ENCODE results near the gene VIL1.
A peak's percentile ranks its signal among the peaks of the same experiment; 100 is the strongest.

DNA sequence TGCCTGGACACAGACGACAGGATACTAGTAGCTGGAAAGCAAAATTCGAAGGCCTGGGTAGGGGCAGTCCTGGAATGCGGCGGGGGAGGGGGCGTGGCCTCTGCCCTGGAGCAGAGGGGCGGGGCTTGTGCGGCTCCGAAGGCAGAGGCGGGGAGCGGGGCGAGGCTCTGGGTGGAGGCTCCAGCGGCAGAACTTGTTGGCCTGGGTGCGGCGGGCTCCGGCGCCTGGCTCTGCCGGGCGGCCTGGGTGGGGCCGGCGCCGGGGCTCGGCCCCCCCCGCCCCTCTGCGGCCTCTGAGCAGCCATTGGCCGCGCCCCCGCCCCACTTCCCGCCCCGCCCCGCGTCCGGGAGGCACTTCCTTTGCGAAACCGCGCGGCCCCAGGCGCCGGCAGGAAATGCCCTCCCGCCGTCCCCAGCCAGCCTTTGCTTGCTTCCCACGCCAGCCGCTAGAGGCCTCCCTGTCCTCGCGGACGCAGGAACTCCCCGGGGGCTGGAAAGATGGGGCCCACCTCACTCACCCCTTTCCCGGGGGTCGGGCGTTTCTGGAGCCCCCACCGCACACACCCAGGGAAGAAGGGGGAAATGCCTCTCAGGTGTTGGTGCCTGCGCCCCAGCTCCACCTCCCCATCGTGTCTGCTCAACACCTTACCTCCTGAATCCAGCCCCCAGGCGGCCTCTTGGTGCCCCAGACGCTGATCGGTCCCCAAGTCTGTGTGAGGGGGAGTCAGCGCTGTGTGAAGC, 12.5 kb upstream of the VIL1 start:
- TF ChIP-seq RAD21 (IDR thresholded peaks at IDR 0.05; ENCODE audit: low read depth) (no peak), EZH2 (IDR thresholded peaks at IDR 0.05) (no peak), POLR2AphosphoS5 (IDR thresholded peaks at IDR 0.05; ENCODE audit: low read depth, low read length) (peak; percentile 96), POLR2A (IDR thresholded peaks at IDR 0.05; ENCODE audit: borderline replicate concordance, extremely low read depth, insufficient read depth, insufficient read length) (no peak), EGR1 (IDR thresholded peaks at IDR 0.05; ENCODE audit: low read depth) (no peak)
- TF ChIP-seq, protein P1, sequence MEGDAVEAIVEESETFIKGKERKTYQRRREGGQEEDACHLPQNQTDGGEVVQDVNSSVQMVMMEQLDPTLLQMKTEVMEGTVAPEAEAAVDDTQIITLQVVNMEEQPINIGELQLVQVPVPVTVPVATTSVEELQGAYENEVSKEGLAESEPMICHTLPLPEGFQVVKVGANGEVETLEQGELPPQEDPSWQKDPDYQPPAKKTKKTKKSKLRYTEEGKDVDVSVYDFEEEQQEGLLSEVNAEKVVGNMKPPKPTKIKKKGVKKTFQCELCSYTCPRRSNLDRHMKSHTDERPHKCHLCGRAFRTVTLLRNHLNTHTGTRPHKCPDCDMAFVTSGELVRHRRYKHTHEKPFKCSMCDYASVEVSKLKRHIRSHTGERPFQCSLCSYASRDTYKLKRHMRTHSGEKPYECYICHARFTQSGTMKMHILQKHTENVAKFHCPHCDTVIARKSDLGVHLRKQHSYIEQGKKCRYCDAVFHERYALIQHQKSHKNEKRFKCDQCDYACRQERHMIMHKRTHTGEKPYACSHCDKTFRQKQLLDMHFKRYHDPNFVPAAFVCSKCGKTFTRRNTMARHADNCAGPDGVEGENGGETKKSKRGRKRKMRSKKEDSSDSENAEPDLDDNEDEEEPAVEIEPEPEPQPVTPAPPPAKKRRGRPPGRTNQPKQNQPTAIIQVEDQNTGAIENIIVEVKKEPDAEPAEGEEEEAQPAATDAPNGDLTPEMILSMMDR (IDR thresholded peaks at IDR 0.05 in 2 of 3, conservative IDR thresholded peaks at IDR 0.05 in 1 of 3; ENCODE audit: borderline replicate concordance in 1 of 3, insufficient read depth in 1 of 3, low read depth in 2 of 3, low read length in 2 of 3): peak in 2 of 3 experiments; percentile 72 to 75; a peak in 4 of 6 replicates
- TF ChIP-seq, protein P2, sequence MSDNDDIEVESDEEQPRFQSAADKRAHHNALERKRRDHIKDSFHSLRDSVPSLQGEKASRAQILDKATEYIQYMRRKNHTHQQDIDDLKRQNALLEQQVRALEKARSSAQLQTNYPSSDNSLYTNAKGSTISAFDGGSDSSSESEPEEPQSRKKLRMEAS (IDR thresholded peaks at IDR 0.05): no peak
